ENCODE results near the gene ATP4B. TPM values are rescaled to one million over a fixed set of nuclear protein-coding genes. Genes with fewer than 3 reads are reported as not detected.

Gene ATP4B
- total RNA-seq, 1 donor from 2014 or later: not detected

DNA sequence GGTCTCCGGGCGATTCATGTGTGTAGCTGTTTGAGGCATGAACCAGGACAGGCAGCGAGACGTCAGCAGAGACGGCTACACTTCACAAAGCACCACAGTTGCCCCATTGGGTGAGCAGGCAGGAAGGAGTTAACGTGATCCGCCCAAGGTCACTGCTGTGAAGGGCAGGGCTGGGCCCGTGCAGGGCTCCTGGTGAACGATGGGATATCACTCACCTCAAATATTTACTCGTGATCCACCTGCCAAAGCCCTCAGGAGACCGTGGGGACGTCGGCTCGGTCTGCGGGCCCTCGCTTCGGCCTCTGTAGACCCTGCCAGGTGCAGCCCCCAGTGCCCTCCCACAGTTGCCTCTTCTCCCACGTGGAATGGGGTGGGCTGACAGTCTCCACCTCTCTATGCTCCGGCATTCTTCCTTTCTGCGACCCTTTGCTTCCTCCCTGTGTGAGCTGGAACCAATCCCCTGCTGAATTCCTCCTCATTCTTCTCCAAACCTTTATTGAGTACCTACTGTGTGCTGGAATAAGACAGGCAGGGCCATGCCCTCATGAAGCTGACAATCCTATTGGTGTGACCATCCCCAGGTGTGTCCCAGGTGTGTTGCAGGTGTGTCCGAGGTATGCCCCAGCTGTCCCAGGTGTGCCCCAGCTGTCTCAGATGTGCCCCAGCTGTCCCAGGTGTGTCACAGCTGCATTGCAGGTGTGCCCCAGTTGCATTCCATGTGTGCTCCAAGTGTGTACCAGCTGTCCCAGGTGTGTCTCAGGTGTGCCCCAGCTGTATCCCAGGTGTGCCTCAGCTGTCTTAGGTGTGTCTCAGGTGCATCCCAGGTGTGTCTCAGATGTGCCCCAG, 7.0 kb upstream of the ATP4B start:
- Mint-ChIP-seq H3K4me3 (no peak overlapping the region), H3K27ac (no peak overlapping the region), H3K4me1 (ENCODE audit: low read depth) (no peaks in the 10 kb centered on the region), H3K9me3 (peaks cover 14% of the 10 kb centered on the region), H3K27me3 (ENCODE audit: insufficient read depth) (peaks cover 11% of the 10 kb centered on the region), H3K36me3 (ENCODE audit: low read depth) (no peaks in the 10 kb centered on the region)
- intact Hi-C loops (cut with micrococcal nuclease): no loop called here
- no peak for DNase-seq (ENCODE audit: low spot score)

DNA sequence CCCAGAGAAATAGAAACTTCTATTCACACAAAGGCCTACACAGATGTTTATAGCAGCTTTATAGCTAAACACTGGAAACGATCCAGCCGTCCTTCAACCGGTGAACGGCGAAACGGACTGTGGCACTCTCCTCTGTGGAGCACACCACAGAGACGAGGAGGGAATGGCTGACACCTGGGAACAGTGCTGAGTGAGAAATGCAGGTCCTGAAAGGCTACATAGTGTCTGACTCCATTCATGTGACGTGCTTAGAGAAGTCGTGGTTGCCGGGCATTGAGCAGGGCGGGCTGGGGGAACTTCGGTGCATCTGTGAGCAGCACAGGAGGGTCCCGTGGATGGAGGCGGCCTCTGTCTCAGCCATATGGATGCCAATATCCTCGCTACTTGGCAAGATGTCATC, 5.9 kb upstream of the ATP4B start:
- H3K27ac Mint-ChIP-seq: no peak overlapping the region

DNA sequence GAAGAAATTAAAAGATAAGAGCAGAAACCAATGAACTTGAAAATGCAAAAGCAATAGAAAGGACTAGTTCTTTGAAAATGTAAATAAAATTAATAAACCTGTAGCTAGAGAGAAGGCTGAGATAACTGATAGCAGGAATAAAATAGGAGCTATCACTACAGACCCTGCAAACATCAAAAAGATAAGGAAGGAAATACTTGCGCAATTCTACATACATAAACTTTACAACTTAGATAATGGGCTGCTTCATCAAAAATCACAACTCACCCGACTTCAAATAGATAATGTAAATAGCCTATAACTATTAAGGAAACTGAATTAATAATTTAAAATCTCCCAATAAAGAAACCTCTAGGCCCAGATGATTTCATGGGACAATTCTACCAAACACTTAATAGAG, 3.5 kb upstream of the ATP4B start:
- H3K36me3 Mint-ChIP-seq (ENCODE audit: low read depth): no peaks in the 10 kb centered on the region
- intact Hi-C loops (cut with micrococcal nuclease): no loop called here
- H3K27ac Mint-ChIP-seq: no peak overlapping the region
- DNase-seq (ENCODE audit: low spot score): no peak
- peaks cover 14% of the 10 kb centered on the region for H3K9me3 Mint-ChIP-seq
- H3K4me1 Mint-ChIP-seq (ENCODE audit: low read depth): no peaks in the 10 kb centered on the region
- H3K4me3 Mint-ChIP-seq: no peak overlapping the region
- H3K27me3 Mint-ChIP-seq (ENCODE audit: insufficient read depth): peaks cover 11% of the 10 kb centered on the region

More for the DNA sequence above, 5.9 kb upstream of the ATP4B start:
- H3K36me3 Mint-ChIP-seq (ENCODE audit: low read depth): no peaks in the 10 kb centered on the region
- H3K9me3 Mint-ChIP-seq: peaks cover 14% of the 10 kb centered on the region
- intact Hi-C loops (cut with micrococcal nuclease): no loop called here
- H3K27me3 Mint-ChIP-seq (ENCODE audit: insufficient read depth): peaks cover 11% of the 10 kb centered on the region
- H3K4me3 Mint-ChIP-seq: no peak overlapping the region
- H3K4me1 Mint-ChIP-seq (ENCODE audit: low read depth): no peaks in the 10 kb centered on the region
- no peak for DNase-seq (ENCODE audit: low spot score)

DNA sequence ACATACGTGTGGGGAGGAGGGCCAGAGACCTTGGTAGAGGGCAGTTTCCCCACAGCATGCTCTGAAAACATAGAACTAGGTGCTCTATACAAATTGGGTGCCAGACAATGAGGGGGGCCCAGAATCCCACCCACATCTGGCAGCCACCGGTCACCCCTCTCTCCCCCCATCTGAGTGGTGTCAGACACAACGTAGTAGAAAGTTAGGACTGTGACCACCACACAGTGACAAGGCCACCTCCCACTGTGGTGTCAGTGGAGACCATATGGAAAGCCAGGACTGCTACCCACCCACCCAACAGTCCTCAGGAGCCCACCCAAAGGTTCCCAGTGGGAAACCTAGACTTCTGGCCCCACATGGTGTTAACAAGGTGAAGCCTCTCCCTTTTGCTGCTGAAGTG, 2.1 kb upstream of the ATP4B start:
- no peaks in the 10 kb centered on the region for H3K36me3 Mint-ChIP-seq (ENCODE audit: low read depth)
- peaks cover 11% of the 10 kb centered on the region for H3K27me3 Mint-ChIP-seq (ENCODE audit: insufficient read depth)
- intact Hi-C loops (cut with micrococcal nuclease): no loop called here
- DNase-seq (ENCODE audit: low spot score): no peak
- no peak overlapping the region for H3K27ac Mint-ChIP-seq
- no peaks in the 10 kb centered on the region for H3K4me1 Mint-ChIP-seq (ENCODE audit: low read depth)
- peaks cover 14% of the 10 kb centered on the region for H3K9me3 Mint-ChIP-seq
- no peak overlapping the region for H3K4me3 Mint-ChIP-seq

DNA sequence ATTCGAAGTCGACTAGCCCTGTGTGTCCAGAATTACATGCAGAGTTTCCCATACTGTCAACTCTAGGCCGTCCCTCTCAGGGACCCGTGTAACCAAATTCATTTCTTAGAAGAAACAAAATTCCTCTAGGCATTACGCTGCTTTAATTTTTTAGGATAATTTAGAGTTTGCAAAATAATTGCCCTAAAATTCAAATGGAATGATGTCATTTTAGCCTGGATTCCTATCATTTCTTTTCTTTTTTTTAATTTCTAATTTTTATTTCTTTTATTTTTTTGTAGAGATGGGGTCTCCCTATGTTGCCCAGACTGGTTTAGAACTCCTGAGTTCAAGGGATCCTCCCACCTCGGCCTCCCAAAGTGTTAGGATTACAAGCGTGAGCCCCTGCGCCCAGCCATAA, 1.3 kb upstream of the ATP4B start:
- Mint-ChIP-seq H3K27ac (no peak overlapping the region), H3K36me3 (ENCODE audit: low read depth) (no peaks in the 10 kb centered on the region), H3K27me3 (ENCODE audit: insufficient read depth) (peaks cover 11% of the 10 kb centered on the region), H3K9me3 (peaks cover 14% of the 10 kb centered on the region), H3K4me3 (no peak overlapping the region), H3K4me1 (ENCODE audit: low read depth) (no peaks in the 10 kb centered on the region)
- intact Hi-C loops (cut with micrococcal nuclease): no loop called here
- DNase-seq (ENCODE audit: low spot score): no peak

DNA sequence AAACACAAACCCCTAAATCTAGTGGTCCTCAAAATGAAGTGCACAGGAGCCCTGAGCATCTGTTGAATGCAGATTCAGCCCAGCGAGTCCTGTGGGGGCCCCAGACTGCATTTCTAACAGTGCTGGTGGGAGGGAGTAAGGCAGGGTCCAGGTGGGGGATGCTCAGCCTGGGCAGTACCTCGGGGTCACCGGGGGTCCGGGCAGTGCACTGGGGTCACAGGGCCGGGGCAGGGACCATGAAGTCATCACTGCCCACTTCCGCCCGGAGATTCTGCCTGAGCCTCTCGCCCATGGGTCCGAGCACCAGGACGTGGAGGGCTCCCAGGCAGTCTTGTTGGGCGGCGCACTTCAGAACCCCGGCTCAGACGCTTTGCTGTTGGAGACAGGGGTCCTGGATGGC, 838 bp upstream of the ATP4B start:
- H3K27ac Mint-ChIP-seq: no peak overlapping the region
- DNase-seq (ENCODE audit: low spot score): no peak
- H3K4me3 Mint-ChIP-seq: no peak overlapping the region
- H3K27me3 Mint-ChIP-seq (ENCODE audit: insufficient read depth): peaks cover 11% of the 10 kb centered on the region
- no peaks in the 10 kb centered on the region for H3K4me1 Mint-ChIP-seq (ENCODE audit: low read depth)
- H3K9me3 Mint-ChIP-seq: peaks cover 14% of the 10 kb centered on the region
- intact Hi-C loops (cut with micrococcal nuclease): no loop called here
- no peaks in the 10 kb centered on the region for H3K36me3 Mint-ChIP-seq (ENCODE audit: low read depth)

DNA sequence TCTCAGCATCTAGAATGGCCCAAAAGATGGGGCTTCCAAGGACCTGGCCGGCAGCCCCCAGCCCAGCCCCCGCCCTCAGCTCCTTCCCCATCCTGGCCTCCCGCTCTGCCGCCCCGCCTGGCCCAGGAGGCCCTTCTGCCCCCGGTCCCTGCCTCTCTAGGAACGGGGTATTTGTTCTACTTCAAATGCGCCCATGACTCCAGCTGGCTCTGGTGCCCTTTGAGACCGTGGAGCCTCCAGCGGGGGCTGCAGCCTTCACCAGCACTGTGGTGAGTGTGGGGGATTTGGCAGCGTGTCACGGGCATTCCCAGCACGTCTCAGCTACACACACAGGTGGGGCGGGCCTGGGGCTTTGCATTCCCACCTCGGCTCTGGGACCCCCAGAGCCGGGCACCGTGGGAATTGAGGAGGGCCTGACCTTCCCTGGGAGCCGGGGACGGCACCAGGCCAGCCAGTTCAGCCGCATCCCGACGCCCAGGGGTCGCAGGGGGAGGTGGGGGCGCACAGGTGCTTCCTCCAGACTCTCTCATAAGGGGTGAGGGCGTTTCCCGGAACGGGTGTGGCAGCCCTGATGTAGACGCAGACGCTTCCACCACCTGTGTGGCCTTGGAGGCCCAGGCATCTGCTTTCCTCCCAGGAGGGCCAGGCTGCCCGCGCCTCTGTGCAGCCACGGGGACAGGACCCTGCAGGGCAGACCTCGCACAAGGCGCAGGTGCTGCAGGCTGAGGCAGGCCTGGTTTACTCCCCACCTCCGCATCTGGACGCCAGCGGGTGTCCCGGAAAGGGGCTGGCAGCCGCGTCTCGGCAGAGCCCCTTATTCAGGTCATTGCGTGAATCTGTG, 947 bp downstream of the ATP4B start:
- H3K4me1 Mint-ChIP-seq (ENCODE audit: low read depth): no peaks in the 10 kb centered on the region
- H3K9me3 Mint-ChIP-seq: peaks cover 14% of the 10 kb centered on the region
- H3K4me3 Mint-ChIP-seq: no peak overlapping the region
- H3K36me3 Mint-ChIP-seq (ENCODE audit: low read depth): no peaks in the 10 kb centered on the region
- DNase-seq (ENCODE audit: low spot score): no peak
- H3K27ac Mint-ChIP-seq: no peak overlapping the region
- H3K27me3 Mint-ChIP-seq (ENCODE audit: insufficient read depth): peaks cover 6% of the 10 kb centered on the region
- intact Hi-C loops (cut with micrococcal nuclease): no loop called here

DNA sequence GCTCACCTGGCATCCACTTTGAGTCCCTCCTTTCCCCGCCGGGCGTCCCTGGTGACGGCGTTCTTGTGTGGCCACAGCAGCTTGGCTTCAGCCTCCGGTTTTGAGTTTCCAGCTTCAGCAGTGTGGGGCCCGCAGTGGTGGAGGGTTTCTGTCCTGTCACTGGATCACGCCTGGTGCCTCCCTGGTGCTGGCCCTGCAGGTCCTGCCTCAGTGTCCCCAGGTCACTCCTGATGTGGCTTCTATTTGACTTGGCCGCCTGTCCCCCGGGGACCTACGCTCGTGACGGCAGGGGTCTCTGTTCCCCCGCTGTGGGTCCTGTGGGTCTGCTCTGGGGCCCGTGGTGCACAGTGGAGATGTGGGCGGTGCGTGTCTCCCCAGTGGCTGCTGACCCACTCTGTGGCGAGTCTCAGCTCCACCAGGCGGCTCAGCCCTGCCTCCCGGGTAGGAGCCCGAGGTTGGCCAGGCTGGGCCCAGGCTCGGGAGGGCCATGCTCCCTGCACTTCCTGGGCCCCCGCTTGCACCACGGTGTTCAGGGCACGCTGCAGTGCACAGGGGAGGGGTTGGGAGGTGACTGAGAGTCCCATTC, 1.9 kb downstream of the ATP4B start:
- no peaks in the 10 kb centered on the region for H3K4me1 Mint-ChIP-seq (ENCODE audit: low read depth)
- H3K4me3 Mint-ChIP-seq: no peak overlapping the region
- H3K36me3 Mint-ChIP-seq (ENCODE audit: low read depth): no peaks in the 10 kb centered on the region
- intact Hi-C loops (cut with micrococcal nuclease): no loop called here
- H3K27me3 Mint-ChIP-seq (ENCODE audit: insufficient read depth): peaks cover 3% of the 10 kb centered on the region
- no peak for DNase-seq (ENCODE audit: low spot score)
- H3K27ac Mint-ChIP-seq: no peak overlapping the region
- peaks cover 6% of the 10 kb centered on the region for H3K9me3 Mint-ChIP-seq

DNA sequence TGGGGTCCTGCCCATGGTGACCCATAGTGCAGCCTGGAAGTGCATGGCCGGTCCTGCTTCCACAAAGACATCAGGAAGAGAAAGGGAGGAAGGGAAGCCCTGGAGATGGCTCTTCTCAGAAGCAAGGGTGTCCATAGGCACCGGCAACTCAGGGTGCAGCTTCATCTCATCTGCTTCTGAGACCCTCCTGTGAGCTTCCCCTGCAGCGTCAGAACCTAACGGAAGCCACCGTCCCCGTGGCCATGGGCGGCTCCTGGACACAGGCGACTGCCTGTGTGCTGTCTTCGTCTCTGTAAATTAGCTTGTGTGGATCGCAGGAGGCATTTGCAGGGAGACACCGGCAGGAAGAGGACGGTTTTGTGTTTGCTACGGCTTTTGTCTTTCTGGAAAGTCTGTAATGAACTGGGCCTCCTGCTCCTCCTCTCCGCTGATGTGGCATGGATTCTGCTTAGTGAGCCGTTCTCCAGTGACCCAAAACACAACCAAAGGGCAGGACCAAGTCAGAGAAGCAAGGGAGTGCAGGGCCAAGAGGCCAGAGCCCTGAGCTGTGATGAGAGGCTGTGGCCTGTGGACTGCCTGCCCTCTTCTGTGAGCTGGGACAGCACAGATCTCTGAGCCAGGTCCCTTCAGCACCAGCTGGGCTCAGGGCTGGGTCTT, 2.5 kb downstream of the ATP4B start:
- no peaks in the 10 kb centered on the region for H3K27me3 Mint-ChIP-seq (ENCODE audit: insufficient read depth)
- no peak overlapping the region for H3K27ac Mint-ChIP-seq
- DNase-seq (ENCODE audit: low spot score): no peak
- intact Hi-C loops (cut with micrococcal nuclease): no loop called here
- no peaks in the 10 kb centered on the region for H3K36me3 Mint-ChIP-seq (ENCODE audit: low read depth)
- no peak overlapping the region for H3K4me3 Mint-ChIP-seq
- H3K4me1 Mint-ChIP-seq (ENCODE audit: low read depth): no peaks in the 10 kb centered on the region
- no peaks in the 10 kb centered on the region for H3K9me3 Mint-ChIP-seq

DNA sequence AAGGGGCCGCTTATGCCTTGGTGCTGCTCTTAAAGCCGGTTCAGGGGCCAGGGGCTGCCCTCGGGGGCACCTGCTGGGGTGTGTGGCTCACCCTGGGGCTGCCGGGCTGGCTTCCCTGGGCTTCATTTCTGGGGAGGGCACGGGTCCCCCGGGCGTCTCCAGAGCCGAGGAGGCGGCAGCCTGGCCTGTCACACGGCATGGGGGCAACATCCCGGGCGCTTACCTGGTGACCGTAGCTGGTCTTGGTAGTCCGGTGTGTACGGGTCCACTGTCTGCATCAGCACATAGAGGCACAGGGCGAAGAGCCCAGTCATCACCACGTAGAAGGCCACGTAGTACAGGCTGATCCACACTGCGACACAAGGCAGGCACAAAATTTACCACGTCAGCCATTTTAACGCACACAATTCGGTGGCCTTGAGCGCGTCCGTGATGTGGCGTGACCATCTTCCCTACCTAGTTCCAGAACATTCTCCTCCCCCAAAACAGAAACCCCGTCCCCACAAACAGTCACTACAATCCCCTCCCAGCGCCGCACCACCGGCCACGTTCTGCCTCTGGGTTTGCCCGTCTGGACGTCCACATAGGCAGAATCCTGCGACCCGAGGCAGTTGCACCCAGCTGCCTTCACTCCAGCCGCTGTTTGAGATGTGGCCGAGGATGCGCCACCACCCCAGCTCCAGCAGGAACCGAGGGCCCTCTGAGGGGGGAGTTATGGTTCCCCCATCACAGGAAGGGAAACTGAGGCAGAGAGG, 3.2 kb downstream of the ATP4B start:
- H3K9me3 Mint-ChIP-seq: no peaks in the 10 kb centered on the region
- H3K4me1 Mint-ChIP-seq (ENCODE audit: low read depth): no peaks in the 10 kb centered on the region
- H3K27ac Mint-ChIP-seq: no peak overlapping the region
- no peaks in the 10 kb centered on the region for H3K36me3 Mint-ChIP-seq (ENCODE audit: low read depth)
- no peaks in the 10 kb centered on the region for H3K27me3 Mint-ChIP-seq (ENCODE audit: insufficient read depth)
- intact Hi-C loops (cut with micrococcal nuclease): no loop called here
- no peak for DNase-seq (ENCODE audit: low spot score)
- H3K4me3 Mint-ChIP-seq: no peak overlapping the region

DNA sequence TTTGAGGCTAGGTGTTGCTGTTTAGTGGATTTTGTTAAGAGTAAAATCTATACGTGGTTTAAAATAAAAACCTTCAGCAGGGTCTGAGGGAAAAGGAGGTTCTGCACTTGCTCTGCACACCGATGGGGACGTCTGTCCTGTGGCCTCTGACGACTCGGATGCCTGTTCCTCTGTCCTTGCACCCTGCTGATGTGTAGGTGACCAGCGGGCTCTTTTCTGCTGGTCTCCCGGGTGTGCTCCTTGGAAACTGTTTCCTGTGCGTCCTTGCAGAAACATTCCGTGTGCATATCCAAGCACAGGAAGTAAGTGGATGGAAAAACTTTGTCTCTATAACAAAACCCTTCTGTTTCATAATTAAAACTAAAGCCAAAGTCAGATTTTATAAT, 3.8 kb downstream of the ATP4B start:
- Mint-ChIP-seq H3K36me3 (ENCODE audit: low read depth) (no peaks in the 10 kb centered on the region), H3K27ac (no peak overlapping the region), H3K4me1 (ENCODE audit: low read depth) (no peaks in the 10 kb centered on the region), H3K27me3 (ENCODE audit: insufficient read depth) (no peaks in the 10 kb centered on the region), H3K4me3 (no peak overlapping the region), H3K9me3 (no peaks in the 10 kb centered on the region)
- intact Hi-C loops (cut with micrococcal nuclease): no loop called here
- DNase-seq (ENCODE audit: low spot score): no peak

Measured in activated T-helper 1 cell treated with anti-CD3 and anti-CD28 coated beads, Interleukin-12 subunit alpha, Interleukin-12 subunit beta, Interleukin-2, Interleukin-4 antibody, amounts not matched to agents 30 ng/mL and 10 ng/mL and 1 ng/mL, durations not matched to agents 14 hours and 24 hours and 36 hours (primary cell).